H9 (cell line): ENCODE data around the gene DDX49. TPM values are rescaled to one million over a fixed set of nuclear protein-coding genes. Genes with fewer than 3 reads are reported as not detected.
A peak's percentile ranks its signal among the peaks of the same experiment; 100 is the strongest.

ENCODE experiments used
- DNase-seq: peaks from one replicate; pipeline ENCODE4 v3.0.0-alpha.2; 2017
- H2AFZ ChIP-seq: one replicate; pipeline ENCODE4 v1.6.1; 2013; ENCODE audit warnings: mild to moderate bottlenecking, low read length, control low read depth, moderate library complexity
- H2AK5ac ChIP-seq: 2 replicates; pipeline ENCODE4 v1.6.1; 2013; ENCODE audit warnings: low read length, control low read depth, mixed read lengths; ENCODE audit not compliant: insufficient read length
- H2BK120ac ChIP-seq: one replicate; pipeline ENCODE4 v1.6.1; 2013; ENCODE audit warnings: low read depth, mild to moderate bottlenecking, low read length, control low read depth, inconsistent platforms; ENCODE audit not compliant: poor library complexity, severe bottlenecking
- H2BK12ac ChIP-seq: 2 replicates; pipeline ENCODE4 v1.6.1; 2013; ENCODE audit warnings: low read length, control low read depth, mixed read lengths, low read depth; ENCODE audit not compliant: insufficient read length
- H2BK15ac ChIP-seq: 2 replicates; pipeline ENCODE4 v1.6.1; 2013; ENCODE audit warnings: low read depth, low read length, control low read depth
- H2BK20ac ChIP-seq: one replicate; pipeline ENCODE4 v1.6.1; 2013; ENCODE audit warnings: low read depth, mild to moderate bottlenecking, low read length, control low read depth, inconsistent platforms; ENCODE audit not compliant: poor library complexity, severe bottlenecking
- H2BK5ac ChIP-seq: 2 replicates; pipeline ENCODE4 v1.6.1; 2013; ENCODE audit warnings: low read length, control low read depth, mixed read lengths; ENCODE audit not compliant: insufficient read length
- H3K14ac ChIP-seq: 2 replicates; pipeline ENCODE4 v1.6.1; 2013; ENCODE audit warnings: low read length, control low read depth; ENCODE audit not compliant: insufficient read depth
- H3K18ac ChIP-seq: 2 replicates; pipeline ENCODE4 v1.6.1; 2013; ENCODE audit warnings: low read depth, mild to moderate bottlenecking, mixed read lengths, low read length, control low read depth; ENCODE audit not compliant: insufficient read length
- H3K23ac ChIP-seq: 2 replicates; pipeline ENCODE4 v1.6.1; 2013; ENCODE audit warnings: low read length, control low read depth, mixed read lengths, low read depth; ENCODE audit not compliant: insufficient read length
- H3K23me2 ChIP-seq: 2 replicates; pipeline ENCODE4 v1.6.1; 2013; ENCODE audit warnings: low read depth, mild to moderate bottlenecking, mixed read lengths, low read length, control low read depth; ENCODE audit not compliant: insufficient read length, poor library complexity, severe bottlenecking
- H3K27ac ChIP-seq: 2 replicates; pipeline ENCODE4 v1.5.1; 2013; ENCODE audit warnings: low read length, control low read depth, mixed read lengths, low read depth; ENCODE audit not compliant: insufficient read length
- H3K27me3 ChIP-seq: 2 replicates; pipeline ENCODE4 v1.6.1; 2013; ENCODE audit warnings: low read length, control low read depth, inconsistent platforms; ENCODE audit not compliant: insufficient read depth
- H3K4ac ChIP-seq: 2 replicates; pipeline ENCODE4 v1.6.1; 2013; ENCODE audit warnings: low read depth, mild to moderate bottlenecking, control low read depth, inconsistent platforms, low read length, moderate library complexity
- H3K4me1 ChIP-seq: 2 replicates; pipeline ENCODE4 v1.6.1; 2013; ENCODE audit warnings: low read length, control low read depth, inconsistent platforms; ENCODE audit not compliant: insufficient read depth
- H3K4me2 ChIP-seq: 2 replicates; pipeline ENCODE4 v1.6.1; 2013; ENCODE audit warnings: low read length, control low read depth, mixed read lengths; ENCODE audit not compliant: insufficient read length, insufficient read depth
- H3K56ac ChIP-seq: 2 replicates; pipeline ENCODE4 v1.6.1; 2013; ENCODE audit warnings: low read depth, mild to moderate bottlenecking, mixed read lengths, low read length, control low read depth; ENCODE audit not compliant: insufficient read length
- H3K79me1 ChIP-seq: 2 replicates; pipeline ENCODE4 v1.6.1; 2013; ENCODE audit warnings: low read depth, mild to moderate bottlenecking, moderate library complexity, low read length, control low read depth, inconsistent platforms; ENCODE audit not compliant: insufficient read depth, poor library complexity, severe bottlenecking
- H3K79me2 ChIP-seq: 2 replicates; pipeline ENCODE4 v1.6.1; 2013; ENCODE audit warnings: low read length, control low read depth, inconsistent platforms; ENCODE audit not compliant: insufficient read depth
- H3K9ac ChIP-seq: 2 replicates; pipeline ENCODE4 v1.6.1; 2013; ENCODE audit warnings: low read length, control low read depth, mixed read lengths; ENCODE audit not compliant: insufficient read length; ENCODE audit errors: extremely low read depth
- H3K9me3 ChIP-seq: one replicate; pipeline ENCODE4 v1.6.1; 2013; ENCODE audit warnings: low read depth, low read length, inconsistent platforms; ENCODE audit not compliant: control insufficient read depth
- H3T11ph ChIP-seq: one replicate; pipeline ENCODE4 v1.6.1; 2013; ENCODE audit warnings: mild to moderate bottlenecking, low read length, control low read depth, inconsistent platforms
- H4K20me1 ChIP-seq: one replicate; pipeline ENCODE4 v1.6.1; 2013; ENCODE audit not compliant: control insufficient read depth, insufficient read length, insufficient read depth
- H4K5ac ChIP-seq: 2 replicates; pipeline ENCODE4 v1.6.1; 2013; ENCODE audit warnings: low read depth, mild to moderate bottlenecking, mixed read lengths, low read length, control low read depth; ENCODE audit not compliant: insufficient read length
- H4K8ac ChIP-seq: replicated peaks from 2 replicates; pipeline ENCODE4 v1.6.1; 2013; ENCODE audit warnings: low read length, control low read depth, mixed read lengths, low read depth; ENCODE audit not compliant: insufficient read length
- H4K91ac ChIP-seq: 2 replicates; pipeline ENCODE4 v1.6.1; 2013; ENCODE audit warnings: low read depth, mild to moderate bottlenecking, moderate library complexity, mixed read lengths, low read length, control low read depth; ENCODE audit not compliant: insufficient read length
- H3K27ac Mint-ChIP-seq, 3 experiments: 2 replicates in 2 of 3; 3 replicates in 1 of 3; pipeline ENCODE4 v1.8.0; 2020 to 2021; ENCODE audit warnings: mixed read lengths in 3 of 3, mild to moderate bottlenecking in 1 of 3, moderate library complexity in 1 of 3
- H3K27me3 Mint-ChIP-seq: 2 replicates; pipeline ENCODE4 v1.8.0; 2021; ENCODE audit warnings: low read depth, mild to moderate bottlenecking, moderate library complexity, mixed read lengths
- H3K36me3 Mint-ChIP-seq, 3 experiments: 2 replicates in 2 of 3; 3 replicates in 1 of 3; pipeline ENCODE4 v1.8.0; 2020 to 2021; ENCODE audit warnings: low read depth in 3 of 3, mixed read lengths in 3 of 3; ENCODE audit not compliant: insufficient read depth in 1 of 3
- H3K4me1 Mint-ChIP-seq, 2 experiments: 2 replicates each; pipeline ENCODE4 v1.8.0; 2020; ENCODE audit warnings: mixed read lengths in 2 of 2
- H3K4me3 Mint-ChIP-seq, 2 experiments: 2 replicates in 1 of 2; 3 replicates in 1 of 2; pipeline ENCODE4 v1.8.0; 2020 to 2021; ENCODE audit warnings: mild to moderate bottlenecking in 2 of 2, mixed read lengths in 2 of 2, moderate library complexity in 1 of 2
- H3K9me3 Mint-ChIP-seq, 2 experiments: 2 replicates in 1 of 2; 3 replicates in 1 of 2; pipeline ENCODE4 v1.8.0; 2020; ENCODE audit warnings: mild to moderate bottlenecking in 2 of 2, mixed read lengths in 2 of 2, moderate library complexity in 1 of 2
- CTCF ChIP-seq: fragments of 200-600 bp; sonication (generic); conservative IDR thresholded peaks from 3 replicates; pipeline ENCODE4 v1.8.0; 2021; ENCODE audit warnings: antibody characterized with exemption, mild to moderate bottlenecking
- WGBS: extraction: QIAGEN DNeasy Blood & Tissue Kit; methylation state at CpG from one replicate; pipeline ENCODE4 v1.1.7; 2013; ENCODE audit warnings: missing lambda C conversion rate, low lambda C conversion rate, mixed read lengths; ENCODE audit not compliant: insufficient read length; ENCODE audit errors: extremely low coverage; 5-methylcytosine and 5-hydroxymethylcytosine counted together
- total RNA-seq: library from RNA; stranded (reverse); gene quantifications from 2 replicates; pipeline ENCODE4 v1.2.1, GENCODE V29; 2021

The DDX49 gene
- total RNA-seq, 1 experiment from 2014 or later = 52.3 TPM

GRCh38 chr19:18913466-18913865, 6.0 kb upstream of the DDX49 start:
- no peak for TF ChIP-seq CTCF
- peaks cover 2% of the 10 kb centered on the region for H3K23me2 ChIP-seq
- peak overlapping the region in 1 of 3 experiments; percentile 31; a peak in 2 of 7 replicates for H3K27ac Mint-ChIP-seq
- DNase-seq = no peak
- no peak overlapping the region for H4K91ac ChIP-seq
- H3K4me1 Mint-ChIP-seq = peaks cover 0 to 8% of the 10 kb centered on the region in 2 experiments; a peak in 3 of 4 replicates
- H3K27me3 ChIP-seq = no peaks in the 10 kb centered on the region
- H2BK5ac ChIP-seq = no peak overlapping the region
- no peak overlapping the region for H3K4me3 Mint-ChIP-seq
- no peak overlapping the region for H3T11ph ChIP-seq
- no peak overlapping the region for H2BK15ac ChIP-seq
- H3K9ac ChIP-seq = no peak overlapping the region
- no peaks in the 10 kb centered on the region for H3K79me1 ChIP-seq
- no peak overlapping the region for H2BK12ac ChIP-seq
- H3K27ac ChIP-seq = no peak overlapping the region
- H3K9me3 ChIP-seq = no peaks in the 10 kb centered on the region
- no peak overlapping the region for H3K23ac ChIP-seq
- no peaks in the 10 kb centered on the region for H3K4me1 ChIP-seq
- H3K18ac ChIP-seq = no peak overlapping the region
- H2AFZ ChIP-seq = no peak overlapping the region
- no peak overlapping the region for H4K5ac ChIP-seq
- no peak overlapping the region for H3K56ac ChIP-seq
- no peaks in the 10 kb centered on the region for H3K27me3 Mint-ChIP-seq
- H3K14ac ChIP-seq = no peak overlapping the region
- H4K8ac ChIP-seq = no peak overlapping the region
- no peak overlapping the region for H2AK5ac ChIP-seq
- H3K4ac ChIP-seq = no peak overlapping the region
- H2BK120ac ChIP-seq = no peak overlapping the region
- no peaks in the 10 kb centered on the region for H3K9me3 Mint-ChIP-seq
- WGBS = no CpG with 5 or more reads among the region's 5 CpGs
- peaks cover 15 to 32% (median 26%) of the 10 kb centered on the region in 3 experiments; a peak in 6 of 7 replicates for H3K36me3 Mint-ChIP-seq
- no peak overlapping the region for H3K4me2 ChIP-seq
- H2BK20ac ChIP-seq = no peak overlapping the region
- no peaks in the 10 kb centered on the region for H4K20me1 ChIP-seq
- H3K79me2 ChIP-seq = peaks cover 2% of the 10 kb centered on the region; the same call in 1 of the 2 replicates
